ENCODE measurements around the gene SUN2.

Gene SUN2

GRCh38 chr22:38775656-38776055, 19.9 kb upstream of the SUN2 start:
- no peak for DNase-seq

GRCh38 chr22:38774496-38775166, 18.8 kb upstream of the SUN2 start:
- DNase-seq: no peak

DNA sequence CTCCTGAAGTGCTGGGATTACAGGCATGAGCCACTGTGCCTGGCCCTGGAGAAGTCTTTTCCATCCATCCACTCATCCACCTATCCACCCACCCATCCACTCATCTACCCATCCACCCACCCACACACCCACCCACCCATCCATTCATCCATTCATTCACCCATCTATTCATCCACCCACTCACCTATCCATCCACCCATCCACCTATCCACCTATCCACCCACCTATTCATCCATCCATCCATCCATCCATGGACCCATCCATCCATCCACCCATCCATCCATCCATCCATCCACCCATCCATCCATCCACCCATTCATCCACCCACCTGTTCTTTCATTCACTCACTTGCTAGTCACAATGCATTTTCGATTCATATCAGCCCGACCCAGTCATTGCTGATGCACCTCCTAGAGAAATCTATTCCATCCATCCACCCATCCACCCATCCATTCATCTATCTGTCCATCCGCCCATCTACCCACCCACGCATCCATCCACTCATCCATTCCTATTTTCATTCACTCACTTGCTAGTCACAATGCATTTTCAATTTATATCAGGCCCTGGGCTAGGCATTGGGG, 17.7 kb upstream of the SUN2 start:
- no peak for DNase-seq

DNA sequence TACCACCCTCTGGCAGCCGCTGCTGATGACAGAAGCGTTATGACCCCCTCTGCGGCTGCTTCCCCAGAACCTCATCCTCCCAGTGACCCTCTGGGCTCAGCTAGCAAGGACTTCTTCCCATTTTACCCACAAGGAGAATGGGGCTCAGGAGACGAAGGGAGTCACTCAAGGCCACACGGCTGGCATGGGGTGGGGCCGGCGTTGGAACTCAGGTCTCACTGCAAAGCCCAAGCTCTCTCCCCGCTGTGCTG, 16.8 kb upstream of the SUN2 start:
- no peak for DNase-seq

GRCh38 chr22:38770257-38770949, 14.6 kb upstream of the SUN2 start:
- DNase-seq: no peak

- no peak for DNase-seq
Measured at GRCh38 chr22:38768036-38768435, 12.2 kb upstream of the SUN2 start.

DNA sequence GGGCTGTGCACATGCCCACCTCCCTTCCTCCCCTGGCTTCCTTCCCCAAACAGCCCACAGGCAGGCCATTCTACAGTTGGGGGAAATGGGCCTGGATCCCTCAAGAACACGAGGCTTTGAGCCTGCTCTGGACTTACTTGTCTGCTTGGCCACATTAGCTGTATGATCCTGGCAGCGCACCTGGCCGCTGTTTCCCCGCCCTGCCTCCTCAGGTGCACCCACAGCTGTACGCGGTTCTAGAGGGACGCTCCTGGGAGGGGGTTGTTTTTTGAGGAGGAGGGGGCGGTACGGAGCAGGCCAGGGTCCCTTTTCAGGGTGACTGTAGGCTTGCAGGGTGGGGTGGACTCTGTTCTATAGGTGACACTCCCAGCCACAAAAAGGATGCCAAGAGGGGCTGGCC, 11.5 kb upstream of the SUN2 start:
- no peak for DNase-seq

- peak; percentile 62 for DNase-seq
Measured at GRCh38 chr22:38766076-38766777, 10.4 kb upstream of the SUN2 start.

DNA sequence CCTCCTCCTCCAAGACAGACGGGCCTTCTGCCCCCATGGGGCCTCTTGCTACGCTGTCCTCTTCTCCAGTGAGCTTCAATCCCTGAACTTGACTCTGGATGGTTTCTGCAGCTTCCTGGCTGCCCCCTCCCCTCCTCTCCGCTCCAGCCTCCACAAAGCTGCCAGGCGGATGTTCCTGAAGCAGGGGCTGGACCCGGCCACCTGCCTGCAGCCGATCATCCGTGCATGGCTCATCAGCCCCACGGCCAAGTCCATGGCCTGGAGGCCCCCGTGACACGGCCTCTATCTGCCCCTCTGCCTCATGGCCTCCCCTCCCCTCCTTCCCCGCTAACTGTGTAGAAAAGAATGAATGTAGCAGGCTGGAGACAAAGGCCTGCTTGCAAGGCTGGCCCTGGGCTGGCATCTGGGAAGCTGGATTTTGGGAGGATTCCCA, 6.8 kb upstream of the SUN2 start:
- no peak for DNase-seq

DNA sequence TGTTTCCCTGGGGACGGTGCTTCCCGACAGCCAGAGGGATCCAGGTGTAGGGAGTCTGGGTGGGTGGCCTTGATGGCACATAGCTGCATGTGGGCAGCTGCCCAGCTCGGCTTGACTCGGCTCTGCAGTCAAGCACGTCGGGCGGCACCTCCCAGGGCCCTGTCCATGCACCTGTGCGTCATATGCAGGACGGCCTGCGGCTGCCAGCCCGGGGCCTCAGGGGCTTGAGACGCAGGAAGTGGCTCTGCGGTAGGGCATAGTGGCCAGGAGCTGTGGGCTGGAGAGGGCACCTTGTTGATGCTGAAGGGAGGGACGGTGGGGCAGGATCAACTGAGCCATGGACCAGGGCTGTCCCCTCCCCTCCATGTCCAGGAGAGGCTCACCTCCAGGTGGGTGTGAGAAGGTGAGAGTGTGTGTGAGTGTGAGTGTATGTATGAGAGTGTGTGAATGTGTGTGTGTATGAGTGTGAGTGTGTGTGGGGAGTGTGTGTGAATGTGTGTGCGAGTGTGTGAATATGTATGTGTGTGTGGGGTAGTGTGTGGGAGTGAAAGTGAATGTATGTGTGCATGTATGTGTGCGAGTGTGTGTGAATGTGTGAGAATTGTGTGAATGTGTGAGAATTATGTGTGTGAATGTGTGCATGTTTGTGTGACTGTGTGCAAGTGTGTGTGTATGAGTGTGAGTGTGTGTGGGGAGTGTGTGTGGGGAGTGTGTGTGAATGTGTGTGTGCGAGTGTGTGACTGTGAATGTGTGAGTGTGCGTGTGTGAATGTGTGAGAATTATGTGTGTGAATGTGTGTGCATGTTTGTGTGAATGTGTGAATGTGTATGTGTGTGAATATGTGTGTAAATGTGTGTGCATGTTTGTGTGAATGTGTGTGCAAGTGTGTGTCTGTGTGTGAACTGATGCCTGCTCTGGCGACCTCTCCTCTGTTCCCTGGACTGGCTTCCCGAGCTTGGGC, 5.7 kb upstream of the SUN2 start:
- DNase-seq: no peak

- no peak for DNase-seq
Measured at GRCh38 chr22:38760477-38761201, 4.8 kb upstream of the SUN2 start.

DNA sequence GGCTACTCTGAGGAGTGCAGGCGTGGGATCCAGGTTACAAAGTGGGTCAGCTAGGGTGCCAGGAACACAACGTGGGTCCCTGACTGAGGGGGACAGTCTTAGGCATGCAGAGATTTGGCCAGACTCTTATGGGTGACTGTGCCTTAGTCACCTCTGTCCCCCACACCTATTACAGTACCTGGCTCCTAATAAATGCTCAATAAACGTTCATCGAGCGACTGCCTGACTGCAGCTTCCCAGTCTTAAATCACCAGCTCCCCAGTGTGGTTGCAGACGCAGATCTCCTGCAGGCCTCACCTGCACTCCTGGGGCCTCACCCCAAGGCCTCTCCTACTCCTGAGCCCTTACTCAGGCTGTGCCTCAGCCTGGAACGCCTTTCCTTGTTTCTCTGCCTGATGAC, 3.2 kb upstream of the SUN2 start:
- no peak for DNase-seq

DNA sequence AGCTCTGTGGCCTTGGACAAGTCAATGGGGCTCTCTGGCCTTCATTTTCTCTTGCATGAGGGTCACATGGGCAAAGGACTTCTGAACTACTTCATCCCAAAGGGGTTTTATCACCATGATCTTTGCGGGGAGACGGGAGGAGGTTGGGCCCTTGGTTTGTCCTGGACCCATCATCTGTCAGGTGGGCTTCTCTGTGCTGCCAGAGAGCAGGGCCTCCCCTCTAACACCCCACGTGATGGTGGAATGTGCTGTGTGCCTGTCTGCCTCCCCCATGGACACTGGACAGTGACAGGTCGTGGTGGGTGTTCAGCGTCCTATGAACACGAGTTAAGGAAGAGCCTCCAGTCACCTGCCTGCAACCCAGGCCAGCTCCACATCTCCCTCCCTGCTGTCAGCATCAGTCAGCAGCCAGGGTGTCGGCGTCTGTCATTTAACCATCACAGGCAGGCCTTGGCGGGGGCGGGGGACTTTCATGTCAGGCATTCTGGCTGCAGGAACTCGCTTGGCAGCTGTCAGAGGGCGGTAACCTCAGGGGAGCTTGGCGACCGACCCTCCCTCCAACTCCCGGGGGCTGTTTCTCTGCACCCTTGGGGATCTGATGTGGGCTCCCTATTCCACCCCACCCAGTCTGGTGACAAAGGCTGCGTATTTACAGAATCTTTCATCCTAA, 2.6 kb upstream of the SUN2 start:
- peak; percentile 58 for DNase-seq

- no peak for DNase-seq
Measured at GRCh38 chr22:38757464-38757757, 1.6 kb upstream of the SUN2 start.

- DNase-seq: no peak
Measured at GRCh38 chr22:38756711-38757463, 1.1 kb upstream of the SUN2 start.

- peak; percentile 55 for DNase-seq
Measured at GRCh38 chr22:38755155-38755910, 465 bp downstream of the SUN2 start.

- DNase-seq: peak; percentile 38
Measured at GRCh38 chr22:38754751-38755154, 1.0 kb downstream of the SUN2 start.

GRCh38 chr22:38753948-38754750, 1.6 kb downstream of the SUN2 start:
- no peak for DNase-seq
